WTC11 (cell line): ENCODE results near the gene TSKU. TPM values are rescaled to one million over a fixed set of nuclear protein-coding genes. Genes with fewer than 3 reads are reported as not detected.

Experiments used
- ATAC-seq: fragments of 200-7000 bp; cut with Tn5 transposase; 2 replicates; pipeline ENCODE4 v1.10.0; 2021; ENCODE audit warnings: mild to moderate bottlenecking, moderate library complexity
- CTCF ChIA-PET: fragments of 300-600 bp; sonication (Branson Sonifier 250); formaldehyde crosslinking; loops from one replicate; lab custom pipeline; 2021; ENCODE audit warnings: antibody characterized with exemption; lab: Charles Lee
- POLR2A ChIA-PET: fragments of 350-600 bp; sonication (Branson Sonifier 250); formaldehyde crosslinking; loops from one replicate; lab custom pipeline; 2021; ENCODE audit warnings: antibody characterized with exemption; lab: Charles Lee
- DNase-seq: peaks from one replicate; pipeline ENCODE4 v3.0.0; 2021; ENCODE audit warnings: low spot score
- H3K27ac Mint-ChIP-seq: 2 replicates; pipeline ENCODE4 v1.8.0; 2021; ENCODE audit warnings: mixed read lengths
- H3K27me3 Mint-ChIP-seq: 2 replicates; pipeline ENCODE4 v1.8.0; 2021; ENCODE audit warnings: low read depth, mild to moderate bottlenecking, moderate library complexity, mixed read lengths
- H3K36me3 Mint-ChIP-seq: 2 replicates; pipeline ENCODE4 v1.8.0; 2021; ENCODE audit warnings: mixed read lengths
- H3K4me1 Mint-ChIP-seq: 2 replicates; pipeline ENCODE4 v1.8.0; 2022; ENCODE audit warnings: mixed read lengths
- H3K4me3 Mint-ChIP-seq: 2 replicates; pipeline ENCODE4 v1.8.0; 2021; ENCODE audit warnings: mild to moderate bottlenecking, moderate library complexity, mixed read lengths
- H3K9me3 Mint-ChIP-seq: 2 replicates; pipeline ENCODE4 v1.8.0; 2021; ENCODE audit warnings: mixed read lengths
- CBFB ChIP-seq: sonication (generic); formaldehyde crosslinking; IDR thresholded peaks from 2 replicates; pipeline ENCODE4 v1.8.1; 2022; ENCODE audit warnings: mild to moderate bottlenecking, low read depth, missing genetic modification reagents
- CREB1 ChIP-seq: sonication (generic); formaldehyde crosslinking; IDR thresholded peaks from 2 replicates; pipeline ENCODE4 v1.8.0; 2023; ENCODE audit warnings: mild to moderate bottlenecking, missing genetic modification reagents
- ELF4 ChIP-seq: sonication (generic); formaldehyde crosslinking; IDR thresholded peaks from 2 replicates; pipeline ENCODE4 v1.8.1; 2022; ENCODE audit warnings: low read depth, mild to moderate bottlenecking, moderate library complexity, missing genetic modification reagents
- GABPB1 ChIP-seq: sonication (generic); formaldehyde crosslinking; IDR thresholded peaks from 2 replicates; pipeline ENCODE4 v1.8.1; 2023; ENCODE audit warnings: mild to moderate bottlenecking, missing genetic modification reagents
- GRHL2 ChIP-seq: fragments of 250-450 bp; sonication (Bioruptor Pico); IDR thresholded peaks from 2 replicates; pipeline ENCODE4 v1.8.0; 2022; ENCODE audit warnings: mild to moderate bottlenecking, moderate library complexity; ENCODE audit not compliant: insufficient replicate concordance, severe bottlenecking
- MXD4 ChIP-seq: fragments of 250-450 bp; sonication (Bioruptor Pico); IDR thresholded peaks from 2 replicates; pipeline ENCODE4 v1.8.0; 2021; ENCODE audit warnings: mild to moderate bottlenecking, moderate library complexity, borderline replicate concordance
- NFE2L1 ChIP-seq: sonication (generic); formaldehyde crosslinking; IDR thresholded peaks from 2 replicates; pipeline ENCODE4 v1.8.1; 2023; ENCODE audit warnings: missing genetic modification reagents
- OVOL2 ChIP-seq: fragments of 250-450 bp; sonication (Bioruptor Pico); IDR thresholded peaks from 2 replicates; pipeline ENCODE4 v1.9.0; 2021; ENCODE audit warnings: mild to moderate bottlenecking, borderline replicate concordance
- PREB ChIP-seq: sonication (generic); formaldehyde crosslinking; IDR thresholded peaks from 2 replicates; pipeline ENCODE4 v1.8.1; 2022; ENCODE audit warnings: mild to moderate bottlenecking, missing genetic modification reagents, moderate library complexity, borderline replicate concordance
- SP1 ChIP-seq: sonication (generic); formaldehyde crosslinking; conservative IDR thresholded peaks from 2 replicates; pipeline ENCODE4 v1.8.1; 2022; ENCODE audit warnings: missing genetic modification reagents
- ZNF219 ChIP-seq: sonication (generic); formaldehyde crosslinking; IDR thresholded peaks from 2 replicates; pipeline ENCODE4 v1.8.0; 2023; ENCODE audit warnings: missing genetic modification reagents, mild to moderate bottlenecking, borderline replicate concordance
- ZNF671 ChIP-seq: fragments of 250-450 bp; sonication (Bioruptor Pico); IDR thresholded peaks from 2 replicates; pipeline ENCODE4 v1.8.0; 2021; ENCODE audit warnings: mild to moderate bottlenecking
- ZSCAN18 ChIP-seq: fragments of 250-450 bp; sonication (Bioruptor Pico); IDR thresholded peaks from 2 replicates; pipeline ENCODE4 v2.1.2; 2022; ENCODE audit warnings: mild to moderate bottlenecking, moderate library complexity
- total RNA-seq: library from RNA; stranded (reverse); gene quantifications from 3 replicates; pipeline ENCODE4 v1.2.3, GENCODE V29; 2021
- TF ChIP-seq, protein P1 (sequence below): sonication (generic); formaldehyde crosslinking; IDR thresholded peaks from 2 replicates; pipeline ENCODE4 v1.8.0; 2023; ENCODE audit warnings: missing genetic modification reagents, mild to moderate bottlenecking, borderline replicate concordance
- TF ChIP-seq, protein P2 (sequence below): sonication (generic); formaldehyde crosslinking; IDR thresholded peaks from 2 replicates; pipeline ENCODE4 v1.8.0; 2023; ENCODE audit warnings: missing genetic modification reagents
- TF ChIP-seq, protein P3 (sequence below): sonication (generic); formaldehyde crosslinking; IDR thresholded peaks from 2 replicates; pipeline ENCODE4 v1.8.1; 2023; ENCODE audit warnings: mild to moderate bottlenecking, missing genetic modification reagents
- TF ChIP-seq, protein P4 (sequence below): sonication (generic); formaldehyde crosslinking; IDR thresholded peaks from 2 replicates; pipeline ENCODE4 v1.8.1; 2022; ENCODE audit warnings: missing genetic modification reagents, borderline replicate concordance
- TF ChIP-seq, protein P5 (sequence below): sonication (generic); formaldehyde crosslinking; IDR thresholded peaks from 2 replicates; pipeline ENCODE4 v1.8.0; 2022; ENCODE audit warnings: missing genetic modification reagents

TSKU gene
- total RNA-seq, 1 experiment from 2014 or later, result 30.3 TPM

DNA sequence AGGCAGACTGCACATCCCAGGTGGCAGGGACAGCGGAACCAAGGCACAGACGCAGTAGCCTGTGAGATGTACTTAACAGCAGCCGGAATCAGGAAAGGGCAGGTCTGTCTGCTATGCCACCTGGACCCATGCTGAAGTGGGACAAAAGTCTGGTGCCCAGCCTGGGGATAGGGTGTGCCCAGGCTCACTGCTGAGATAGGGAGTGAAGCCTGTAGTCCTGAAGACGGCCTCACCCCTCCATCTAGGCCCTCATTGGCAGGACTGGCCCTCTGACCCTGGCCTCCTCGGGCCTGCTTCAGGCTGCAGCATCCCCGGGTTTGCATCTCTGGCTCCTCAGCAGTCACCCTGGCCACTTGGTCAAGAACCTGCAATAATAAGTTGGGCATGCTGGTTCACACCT lies 32.4 kb upstream of the TSKU start (continued):
- TF ChIP-seq, protein P1, sequence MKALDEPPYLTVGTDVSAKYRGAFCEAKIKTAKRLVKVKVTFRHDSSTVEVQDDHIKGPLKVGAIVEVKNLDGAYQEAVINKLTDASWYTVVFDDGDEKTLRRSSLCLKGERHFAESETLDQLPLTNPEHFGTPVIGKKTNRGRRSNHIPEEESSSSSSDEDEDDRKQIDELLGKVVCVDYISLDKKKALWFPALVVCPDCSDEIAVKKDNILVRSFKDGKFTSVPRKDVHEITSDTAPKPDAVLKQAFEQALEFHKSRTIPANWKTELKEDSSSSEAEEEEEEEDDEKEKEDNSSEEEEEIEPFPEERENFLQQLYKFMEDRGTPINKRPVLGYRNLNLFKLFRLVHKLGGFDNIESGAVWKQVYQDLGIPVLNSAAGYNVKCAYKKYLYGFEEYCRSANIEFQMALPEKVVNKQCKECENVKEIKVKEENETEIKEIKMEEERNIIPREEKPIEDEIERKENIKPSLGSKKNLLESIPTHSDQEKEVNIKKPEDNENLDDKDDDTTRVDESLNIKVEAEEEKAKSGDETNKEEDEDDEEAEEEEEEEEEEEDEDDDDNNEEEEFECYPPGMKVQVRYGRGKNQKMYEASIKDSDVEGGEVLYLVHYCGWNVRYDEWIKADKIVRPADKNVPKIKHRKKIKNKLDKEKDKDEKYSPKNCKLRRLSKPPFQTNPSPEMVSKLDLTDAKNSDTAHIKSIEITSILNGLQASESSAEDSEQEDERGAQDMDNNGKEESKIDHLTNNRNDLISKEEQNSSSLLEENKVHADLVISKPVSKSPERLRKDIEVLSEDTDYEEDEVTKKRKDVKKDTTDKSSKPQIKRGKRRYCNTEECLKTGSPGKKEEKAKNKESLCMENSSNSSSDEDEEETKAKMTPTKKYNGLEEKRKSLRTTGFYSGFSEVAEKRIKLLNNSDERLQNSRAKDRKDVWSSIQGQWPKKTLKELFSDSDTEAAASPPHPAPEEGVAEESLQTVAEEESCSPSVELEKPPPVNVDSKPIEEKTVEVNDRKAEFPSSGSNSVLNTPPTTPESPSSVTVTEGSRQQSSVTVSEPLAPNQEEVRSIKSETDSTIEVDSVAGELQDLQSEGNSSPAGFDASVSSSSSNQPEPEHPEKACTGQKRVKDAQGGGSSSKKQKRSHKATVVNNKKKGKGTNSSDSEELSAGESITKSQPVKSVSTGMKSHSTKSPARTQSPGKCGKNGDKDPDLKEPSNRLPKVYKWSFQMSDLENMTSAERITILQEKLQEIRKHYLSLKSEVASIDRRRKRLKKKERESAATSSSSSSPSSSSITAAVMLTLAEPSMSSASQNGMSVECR, result no peak
- no peak for TF ChIP-seq GRHL2
- no peak for TF ChIP-seq MXD4
- TF ChIP-seq, protein P2, sequence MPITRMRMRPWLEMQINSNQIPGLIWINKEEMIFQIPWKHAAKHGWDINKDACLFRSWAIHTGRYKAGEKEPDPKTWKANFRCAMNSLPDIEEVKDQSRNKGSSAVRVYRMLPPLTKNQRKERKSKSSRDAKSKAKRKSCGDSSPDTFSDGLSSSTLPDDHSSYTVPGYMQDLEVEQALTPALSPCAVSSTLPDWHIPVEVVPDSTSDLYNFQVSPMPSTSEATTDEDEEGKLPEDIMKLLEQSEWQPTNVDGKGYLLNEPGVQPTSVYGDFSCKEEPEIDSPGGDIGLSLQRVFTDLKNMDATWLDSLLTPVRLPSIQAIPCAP (CRISPR knock-in tag), result no peak
- TF ChIP-seq GABPB1, result no peak
- no peak for TF ChIP-seq CREB1
- TF ChIP-seq, protein P3, sequence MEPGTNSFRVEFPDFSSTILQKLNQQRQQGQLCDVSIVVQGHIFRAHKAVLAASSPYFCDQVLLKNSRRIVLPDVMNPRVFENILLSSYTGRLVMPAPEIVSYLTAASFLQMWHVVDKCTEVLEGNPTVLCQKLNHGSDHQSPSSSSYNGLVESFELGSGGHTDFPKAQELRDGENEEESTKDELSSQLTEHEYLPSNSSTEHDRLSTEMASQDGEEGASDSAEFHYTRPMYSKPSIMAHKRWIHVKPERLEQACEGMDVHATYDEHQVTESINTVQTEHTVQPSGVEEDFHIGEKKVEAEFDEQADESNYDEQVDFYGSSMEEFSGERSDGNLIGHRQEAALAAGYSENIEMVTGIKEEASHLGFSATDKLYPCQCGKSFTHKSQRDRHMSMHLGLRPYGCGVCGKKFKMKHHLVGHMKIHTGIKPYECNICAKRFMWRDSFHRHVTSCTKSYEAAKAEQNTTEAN, result no peak
- TF ChIP-seq PREB (CRISPR knock-in tag), result no peak
- TF ChIP-seq SP1 (CRISPR knock-in tag), result no peak
- no peak for TF ChIP-seq ZSCAN18
- TF ChIP-seq, protein P4, sequence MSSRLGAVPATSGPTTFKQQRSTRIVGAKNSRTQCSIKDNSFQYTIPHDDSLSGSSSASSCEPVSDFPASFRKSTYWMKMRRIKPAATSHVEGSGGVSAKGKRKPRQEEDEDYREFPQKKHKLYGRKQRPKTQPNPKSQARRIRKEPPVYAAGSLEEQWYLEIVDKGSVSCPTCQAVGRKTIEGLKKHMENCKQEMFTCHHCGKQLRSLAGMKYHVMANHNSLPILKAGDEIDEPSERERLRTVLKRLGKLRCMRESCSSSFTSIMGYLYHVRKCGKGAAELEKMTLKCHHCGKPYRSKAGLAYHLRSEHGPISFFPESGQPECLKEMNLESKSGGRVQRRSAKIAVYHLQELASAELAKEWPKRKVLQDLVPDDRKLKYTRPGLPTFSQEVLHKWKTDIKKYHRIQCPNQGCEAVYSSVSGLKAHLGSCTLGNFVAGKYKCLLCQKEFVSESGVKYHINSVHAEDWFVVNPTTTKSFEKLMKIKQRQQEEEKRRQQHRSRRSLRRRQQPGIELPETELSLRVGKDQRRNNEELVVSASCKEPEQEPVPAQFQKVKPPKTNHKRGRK (CRISPR knock-in tag), result no peak
- TF ChIP-seq ZNF219 (CRISPR knock-in tag), result no peak

DNA sequence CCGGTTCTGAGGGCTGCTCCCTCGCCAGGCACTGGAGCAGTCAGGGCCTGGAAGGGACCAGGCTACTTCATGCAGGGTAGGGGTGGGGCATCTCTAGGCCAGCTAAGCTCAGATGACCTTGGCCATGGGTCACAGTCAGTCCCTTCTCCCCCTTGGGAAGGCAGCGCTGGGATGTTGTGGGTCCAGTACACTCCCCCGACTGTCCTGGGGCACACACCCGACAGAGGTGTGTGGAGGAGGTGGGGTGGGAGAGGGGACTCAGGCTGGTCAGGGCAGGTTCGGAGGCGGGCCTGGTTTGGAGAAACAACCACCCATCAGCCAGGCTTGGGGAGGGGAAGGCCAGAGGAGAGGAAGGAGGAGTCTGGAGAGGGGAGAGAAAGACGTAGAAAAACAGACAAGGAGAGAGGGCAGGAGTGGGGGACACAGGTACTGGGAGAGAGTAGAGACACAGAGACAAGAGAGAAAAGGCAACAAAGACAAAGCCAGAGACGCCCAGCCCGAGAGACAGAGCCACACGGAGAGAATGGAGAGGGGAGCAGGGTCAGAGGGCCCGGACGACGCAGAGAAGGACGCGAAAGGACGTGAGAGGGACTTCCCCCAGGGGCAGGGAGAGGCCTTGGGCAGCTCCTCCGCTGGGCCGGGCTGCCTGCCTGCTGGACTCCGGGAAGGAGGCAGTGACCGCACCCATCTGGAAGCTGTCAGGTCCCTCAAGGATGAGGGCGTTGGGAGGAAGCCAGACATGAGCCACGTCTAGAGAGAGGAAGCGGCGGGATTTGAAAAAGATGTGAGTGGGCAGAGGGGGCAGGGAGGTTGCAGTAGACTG lies 30.6 kb upstream of the TSKU start:
- peak overlapping the region; percentile 18; the same call in 1 of the 2 replicates for H3K27ac Mint-ChIP-seq
- H3K4me1 Mint-ChIP-seq, result peaks cover 29% of the 10 kb centered on the region
- CTCF ChIA-PET, result interaction anchor here (1.0 to 3.3 kb wide), 2 partner anchors 18 to 295 kb away, joined by 3 to 11 read pairs; no protein-coding TSS in a partner anchor
- POLR2A ChIA-PET, result no interaction called here
- DNase-seq (no peak), ATAC-seq (peak; percentile 81)
- no peaks in the 10 kb centered on the region for H3K36me3 Mint-ChIP-seq
- H3K4me3 Mint-ChIP-seq, result no peak overlapping the region
- no peaks in the 10 kb centered on the region for H3K9me3 Mint-ChIP-seq
- H3K27me3 Mint-ChIP-seq, result peaks cover 4% of the 10 kb centered on the region
- no peak for TF ChIP-seq ZNF671 (CRISPR knock-in tag)
- TF ChIP-seq CBFB (CRISPR knock-in tag), result 0 out of 2 replicates have a peak, but pooled peaks have one; percentile 26
- no peak for TF ChIP-seq OVOL2
- TF ChIP-seq ELF4 (CRISPR knock-in tag), result no peak
- TF ChIP-seq, protein P5, sequence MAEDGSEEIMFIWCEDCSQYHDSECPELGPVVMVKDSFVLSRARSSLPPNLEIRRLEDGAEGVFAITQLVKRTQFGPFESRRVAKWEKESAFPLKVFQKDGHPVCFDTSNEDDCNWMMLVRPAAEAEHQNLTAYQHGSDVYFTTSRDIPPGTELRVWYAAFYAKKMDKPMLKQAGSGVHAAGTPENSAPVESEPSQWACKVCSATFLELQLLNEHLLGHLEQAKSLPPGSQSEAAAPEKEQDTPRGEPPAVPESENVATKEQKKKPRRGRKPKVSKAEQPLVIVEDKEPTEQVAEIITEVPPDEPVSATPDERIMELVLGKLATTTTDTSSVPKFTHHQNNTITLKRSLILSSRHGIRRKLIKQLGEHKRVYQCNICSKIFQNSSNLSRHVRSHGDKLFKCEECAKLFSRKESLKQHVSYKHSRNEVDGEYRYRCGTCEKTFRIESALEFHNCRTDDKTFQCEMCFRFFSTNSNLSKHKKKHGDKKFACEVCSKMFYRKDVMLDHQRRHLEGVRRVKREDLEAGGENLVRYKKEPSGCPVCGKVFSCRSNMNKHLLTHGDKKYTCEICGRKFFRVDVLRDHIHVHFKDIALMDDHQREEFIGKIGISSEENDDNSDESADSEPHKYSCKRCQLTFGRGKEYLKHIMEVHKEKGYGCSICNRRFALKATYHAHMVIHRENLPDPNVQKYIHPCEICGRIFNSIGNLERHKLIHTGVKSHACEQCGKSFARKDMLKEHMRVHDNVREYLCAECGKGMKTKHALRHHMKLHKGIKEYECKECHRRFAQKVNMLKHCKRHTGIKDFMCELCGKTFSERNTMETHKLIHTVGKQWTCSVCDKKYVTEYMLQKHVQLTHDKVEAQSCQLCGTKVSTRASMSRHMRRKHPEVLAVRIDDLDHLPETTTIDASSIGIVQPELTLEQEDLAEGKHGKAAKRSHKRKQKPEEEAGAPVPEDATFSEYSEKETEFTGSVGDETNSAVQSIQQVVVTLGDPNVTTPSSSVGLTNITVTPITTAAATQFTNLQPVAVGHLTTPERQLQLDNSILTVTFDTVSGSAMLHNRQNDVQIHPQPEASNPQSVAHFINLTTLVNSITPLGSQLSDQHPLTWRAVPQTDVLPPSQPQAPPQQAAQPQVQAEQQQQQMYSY (CRISPR knock-in tag), result peak; percentile 25; the same call in 1 of the 2 replicates
- 0 out of 2 replicates have a peak, but pooled peaks have one; percentile 8 for TF ChIP-seq NFE2L1
